AG20443 (cell line): ENCODE results near the gene IL17C.
"Not testable (repeated sequence)": the region's sequence is repeated elsewhere in the genome, so short reads cannot be mapped to it uniquely, and the experiment has no call there.

ENCODE experiments used
- DNase-seq: peaks from one replicate; pipeline ENCODE4 v3.0.0; 2012; ENCODE audit warnings: low spot score, mixed read lengths

The IL17C gene

GRCh38 chr16:88658714-88659113 is 20.3 kb downstream of the IL17C start:
- DNase-seq = no peak

- DNase-seq = no peak
Measured at GRCh38 chr16:88659160-88659559, 20.8 kb downstream of the IL17C start.

GRCh38 chr16:88661468-88661867 is 23.1 kb downstream of the IL17C start:
- DNase-seq = no peak

GRCh38 chr16:88662222-88662842 is 24.0 kb downstream of the IL17C start:
- no peak for DNase-seq

- peak; percentile 100 for DNase-seq
Measured at GRCh38 chr16:88662843-88663606, 24.7 kb downstream of the IL17C start, which contains the start of gene MVD. TSS of gene MVD (minus strand) at chr16:88663091. CDS start at chr16:88663080, 11 bp downstream.

GRCh38 chr16:88665148-88665547 is 26.8 kb downstream of the IL17C start:
- DNase-seq = no peak

- DNase-seq = no peak
Measured at GRCh38 chr16:88665570-88665969, 27.2 kb downstream of the IL17C start.

GRCh38 chr16:88667461-88667860 is 29.1 kb downstream of the IL17C start:
- no peak for DNase-seq

GRCh38 chr16:88669493-88669892 is 31.1 kb downstream of the IL17C start:
- not testable (repeated sequence) for DNase-seq

- peak; percentile 47 for DNase-seq
Measured at GRCh38 chr16:88669980-88670379, 31.6 kb downstream of the IL17C start.

GRCh38 chr16:88671806-88672205 is 33.4 kb downstream of the IL17C start:
- DNase-seq = no peak

GRCh38 chr16:88672776-88673175 is 34.4 kb downstream of the IL17C start:
- no peak for DNase-seq

- no peak for DNase-seq
Measured at GRCh38 chr16:88673716-88674379, 35.5 kb downstream of the IL17C start.

- no peak for DNase-seq
Measured at GRCh38 chr16:88676502-88677242, 38.3 kb downstream of the IL17C start.

GRCh38 chr16:88677721-88678120 is 39.3 kb downstream of the IL17C start:
- DNase-seq = no peak

- no peak for DNase-seq
Measured at GRCh38 chr16:88678224-88678979, 40.0 kb downstream of the IL17C start.

- DNase-seq = no peak
Measured at GRCh38 chr16:88680554-88681083, 42.2 kb downstream of the IL17C start.

GRCh38 chr16:88681084-88681680 is 42.8 kb downstream of the IL17C start:
- no peak for DNase-seq

GRCh38 chr16:88681709-88682451 is 43.5 kb downstream of the IL17C start:
- no peak for DNase-seq

GRCh38 chr16:88684569-88685155 is 46.3 kb downstream of the IL17C start:
- no peak for DNase-seq
